ENCODE results near the gene CNOT6.

DNA sequence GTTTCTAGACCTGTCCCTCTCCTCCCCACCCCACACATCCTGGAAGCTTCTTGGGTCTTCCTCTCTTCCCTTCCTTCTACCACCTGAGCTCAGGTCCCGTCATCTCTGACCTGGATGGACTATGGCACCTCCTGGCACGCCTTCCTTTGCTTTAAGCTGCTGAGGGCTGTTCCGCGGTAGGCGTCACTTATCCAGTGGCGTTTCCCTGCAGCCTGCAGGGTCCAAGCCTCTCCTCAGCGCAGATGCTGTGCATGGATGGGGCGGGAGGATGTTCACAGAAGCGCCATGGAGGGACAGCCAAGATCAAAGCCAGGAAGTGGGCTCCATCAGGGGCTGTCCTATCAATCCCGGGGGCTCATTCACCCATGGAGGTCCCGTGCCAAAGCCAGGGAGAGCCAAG lies 23.8 kb upstream of the CNOT6 start:
- TF ChIP-seq EZH2 (IDR thresholded peaks at IDR 0.05) (no peak), SIN3A (IDR thresholded peaks at IDR 0.05; ENCODE audit: low read depth) (no peak), CBX3 (IDR thresholded peaks at IDR 0.05; ENCODE audit: low read depth) (no peak), MAX (IDR thresholded peaks at IDR 0.05) (no peak), SP1 (IDR thresholded peaks at IDR 0.05; ENCODE audit: low read depth) (no peak), EZH2phosphoT487 (IDR thresholded peaks at IDR 0.05; ENCODE audit: borderline replicate concordance) (no peak), POLR2AphosphoS5 (IDR thresholded peaks at IDR 0.05; ENCODE audit: low read depth, low read length) (no peak), POLR2A (IDR thresholded peaks at IDR 0.05; ENCODE audit: borderline replicate concordance, extremely low read depth, insufficient read depth, insufficient read length) (no peak), ATF3 (IDR thresholded peaks at IDR 0.05) (no peak), ZNF274 (IDR thresholded peaks at IDR 0.05; ENCODE audit: low read depth, low read length) (no peak), ZFX (IDR thresholded peaks at IDR 0.05) (no peak), TCF7L2 (IDR thresholded peaks at IDR 0.05; ENCODE audit: borderline replicate concordance, extremely low read depth, insufficient read depth, insufficient read length) (no peak), RAD21 (IDR thresholded peaks at IDR 0.05; ENCODE audit: low read depth) (no peak)
- TF ChIP-seq, protein P1, sequence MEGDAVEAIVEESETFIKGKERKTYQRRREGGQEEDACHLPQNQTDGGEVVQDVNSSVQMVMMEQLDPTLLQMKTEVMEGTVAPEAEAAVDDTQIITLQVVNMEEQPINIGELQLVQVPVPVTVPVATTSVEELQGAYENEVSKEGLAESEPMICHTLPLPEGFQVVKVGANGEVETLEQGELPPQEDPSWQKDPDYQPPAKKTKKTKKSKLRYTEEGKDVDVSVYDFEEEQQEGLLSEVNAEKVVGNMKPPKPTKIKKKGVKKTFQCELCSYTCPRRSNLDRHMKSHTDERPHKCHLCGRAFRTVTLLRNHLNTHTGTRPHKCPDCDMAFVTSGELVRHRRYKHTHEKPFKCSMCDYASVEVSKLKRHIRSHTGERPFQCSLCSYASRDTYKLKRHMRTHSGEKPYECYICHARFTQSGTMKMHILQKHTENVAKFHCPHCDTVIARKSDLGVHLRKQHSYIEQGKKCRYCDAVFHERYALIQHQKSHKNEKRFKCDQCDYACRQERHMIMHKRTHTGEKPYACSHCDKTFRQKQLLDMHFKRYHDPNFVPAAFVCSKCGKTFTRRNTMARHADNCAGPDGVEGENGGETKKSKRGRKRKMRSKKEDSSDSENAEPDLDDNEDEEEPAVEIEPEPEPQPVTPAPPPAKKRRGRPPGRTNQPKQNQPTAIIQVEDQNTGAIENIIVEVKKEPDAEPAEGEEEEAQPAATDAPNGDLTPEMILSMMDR (IDR thresholded peaks at IDR 0.05 in 2 of 3, conservative IDR thresholded peaks at IDR 0.05 in 1 of 3; ENCODE audit: borderline replicate concordance in 1 of 3, insufficient read depth in 1 of 3, low read depth in 2 of 3, low read length in 2 of 3): no peak

Measured in HCT116 (cell line).